Retina (tissue), 1 donor: ENCODE data around the gene ZC3H7B.

Source experiments
- DNase-seq: peaks from one replicate; pipeline ENCODE4 v3.0.0-alpha.2; 2016

The ZC3H7B gene

DNA sequence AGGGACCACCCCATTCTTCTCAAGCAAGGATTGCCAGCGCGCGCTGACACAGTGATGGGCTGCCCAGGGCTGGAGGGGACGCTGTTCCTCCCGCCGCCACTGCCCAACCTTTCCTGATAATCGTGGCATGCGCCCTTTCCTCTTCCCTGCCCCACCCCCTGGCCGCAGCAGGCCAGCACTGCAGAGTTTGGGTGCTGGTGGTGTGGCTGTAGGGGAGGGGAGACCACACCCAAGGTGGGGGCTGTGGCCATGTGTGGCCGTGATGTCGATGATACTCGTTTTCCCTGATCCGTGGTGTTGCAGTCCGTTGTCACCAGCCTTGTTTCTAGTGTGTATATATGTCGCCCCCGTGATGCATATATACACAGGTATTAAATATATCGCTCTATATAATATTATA is 57.6 kb downstream of the ZC3H7B start:
- DNase-seq, result no peak

DNA sequence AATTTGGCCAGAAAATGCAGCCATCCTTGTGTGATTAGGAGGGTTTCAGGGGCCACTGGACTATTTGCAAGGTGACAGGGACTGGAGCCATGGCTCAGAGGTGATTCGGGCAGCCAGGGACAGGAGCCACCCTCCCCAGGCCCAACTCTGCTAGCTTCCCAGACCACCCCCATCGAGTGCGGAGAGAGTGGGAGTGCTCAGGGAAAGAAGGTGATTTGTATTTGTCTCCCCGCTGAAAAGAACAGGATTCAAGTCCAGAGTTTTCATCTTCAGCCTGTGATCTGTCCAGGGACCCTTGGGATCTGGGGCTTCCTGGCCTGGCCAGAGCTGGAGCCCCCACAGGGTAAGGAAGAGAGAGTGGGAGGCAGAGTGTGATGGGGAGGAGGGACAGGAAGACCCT is 58.1 kb downstream of the ZC3H7B start:
- peak; percentile 28 for DNase-seq

DNA sequence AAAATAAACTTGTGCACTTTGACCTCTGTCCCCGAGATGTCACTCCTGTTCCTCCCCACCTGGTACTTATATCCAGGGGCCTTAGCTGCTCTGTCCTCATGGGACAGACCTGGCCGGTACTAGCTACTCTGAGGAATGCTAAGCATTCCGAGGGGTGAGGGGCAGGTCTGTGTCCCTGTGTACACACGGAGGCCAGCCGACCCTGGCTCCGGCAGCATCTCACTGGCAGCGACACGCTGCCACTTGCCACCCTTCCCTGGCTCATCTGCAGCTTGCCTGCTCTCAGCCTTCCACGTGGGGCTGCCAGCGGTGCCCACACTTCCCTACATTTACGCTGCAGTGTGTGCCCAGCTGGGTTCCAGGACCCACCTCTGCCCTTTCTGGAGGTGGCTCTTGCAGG is 58.8 kb downstream of the ZC3H7B start:
- DNase-seq, result peak; percentile 45

DNA sequence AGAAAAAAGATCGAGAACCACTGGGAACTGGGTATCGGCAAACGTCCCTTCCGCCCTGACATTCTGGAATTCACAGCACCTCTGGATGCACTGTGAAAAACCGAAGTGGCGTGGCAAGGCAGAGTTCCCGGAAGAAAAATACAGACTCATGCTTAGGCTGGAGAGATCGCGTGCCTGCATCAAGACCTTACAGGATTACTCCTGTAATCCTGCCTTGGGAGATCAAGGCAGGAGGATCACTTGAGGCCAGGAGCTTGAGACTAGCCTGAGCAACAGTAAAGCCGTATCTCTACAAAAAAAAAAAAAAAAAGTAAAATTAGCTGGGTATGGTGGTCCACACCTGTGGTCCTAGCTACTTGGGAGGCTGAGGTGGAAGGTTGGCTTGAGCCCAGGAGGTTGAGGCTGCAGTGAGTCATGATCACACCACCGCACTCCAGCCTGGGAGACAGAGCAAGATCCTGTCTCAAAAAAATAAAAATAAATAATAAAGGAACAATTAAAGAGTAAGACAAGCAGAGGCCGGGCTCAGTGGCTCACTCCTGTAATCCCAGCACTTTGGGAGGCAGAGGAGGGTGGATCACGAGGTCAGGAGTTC is 60.5 kb downstream of the ZC3H7B start:
- no peak for DNase-seq

DNA sequence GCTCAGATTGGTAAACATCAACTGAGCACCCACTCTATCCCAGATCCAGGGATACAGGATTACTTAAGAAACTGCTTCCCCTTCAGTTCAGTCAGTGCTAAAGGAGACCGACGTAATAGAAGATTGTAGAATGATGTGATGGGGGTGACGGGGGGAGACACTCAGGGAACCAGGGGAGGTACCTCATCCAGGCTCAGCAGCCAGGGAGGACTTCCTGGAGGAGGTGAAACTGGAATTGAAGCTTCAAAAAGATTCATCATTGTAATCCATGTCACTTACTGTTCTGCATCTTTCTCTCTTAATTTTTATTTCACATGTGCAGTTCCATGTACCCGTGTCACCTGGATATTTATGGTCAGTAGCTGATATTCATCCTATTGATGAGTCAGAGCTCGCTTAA is 61.3 kb downstream of the ZC3H7B start:
- DNase-seq, result no peak

DNA sequence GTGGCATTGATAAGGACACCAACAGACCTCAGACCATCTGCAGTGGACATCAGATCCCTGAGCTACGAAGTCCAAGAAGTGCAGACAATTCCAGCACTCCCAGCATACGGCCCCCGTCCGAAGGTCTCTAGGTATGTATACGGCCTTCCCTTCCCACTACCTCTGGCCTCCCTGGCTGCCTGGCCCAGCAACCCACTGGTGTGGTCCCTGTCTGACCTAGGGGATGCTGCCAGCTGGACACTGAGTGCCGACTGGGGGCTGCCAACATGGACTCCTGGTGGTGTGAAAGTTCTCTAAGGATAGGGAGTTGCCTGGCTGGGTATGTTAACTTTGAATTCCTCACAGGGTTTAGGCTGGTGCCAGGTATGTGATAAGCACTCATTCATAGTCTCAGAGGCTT is 62.9 kb downstream of the ZC3H7B start:
- DNase-seq, result no peak

DNA sequence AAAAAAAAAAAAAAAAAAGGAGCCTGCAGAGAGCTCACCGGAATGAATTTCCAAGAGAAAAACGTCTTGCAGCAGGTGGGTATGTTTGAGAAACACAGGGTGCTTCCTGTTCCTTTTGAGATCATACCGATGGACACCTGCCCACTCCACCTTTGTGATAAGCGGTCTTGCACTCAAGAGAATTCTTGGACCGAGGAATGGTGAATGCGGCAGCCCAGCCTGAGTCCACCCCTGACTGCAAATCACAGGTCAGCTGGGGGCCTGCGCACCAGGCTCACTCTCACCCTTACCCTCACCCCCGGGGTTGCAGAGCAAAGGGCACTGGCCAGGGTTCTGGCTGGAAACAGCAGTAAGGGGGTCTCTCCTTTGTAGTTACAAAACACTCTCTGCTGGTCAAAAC is 63.6 kb downstream of the ZC3H7B start:
- DNase-seq, result no peak

DNA sequence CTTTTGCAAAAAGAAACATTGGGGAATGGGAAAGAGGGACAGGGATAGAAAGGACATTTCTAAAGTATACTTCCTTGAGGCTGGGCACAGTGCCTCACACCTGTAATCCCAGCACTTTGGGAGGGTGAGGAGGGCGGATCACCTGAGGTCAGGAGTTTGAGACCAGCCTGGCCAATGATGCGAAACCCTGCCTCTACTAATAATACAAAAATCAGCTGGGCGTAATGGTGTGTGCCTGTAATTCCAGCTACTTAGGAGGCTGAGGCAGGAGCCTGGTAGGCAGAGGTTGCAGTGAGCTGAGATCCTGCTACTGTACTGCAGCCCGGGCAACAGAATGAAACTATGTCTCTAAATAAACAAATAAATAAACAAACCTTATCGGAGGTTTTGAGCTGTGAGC is 64.1 kb downstream of the ZC3H7B start:
- DNase-seq, result no peak

DNA sequence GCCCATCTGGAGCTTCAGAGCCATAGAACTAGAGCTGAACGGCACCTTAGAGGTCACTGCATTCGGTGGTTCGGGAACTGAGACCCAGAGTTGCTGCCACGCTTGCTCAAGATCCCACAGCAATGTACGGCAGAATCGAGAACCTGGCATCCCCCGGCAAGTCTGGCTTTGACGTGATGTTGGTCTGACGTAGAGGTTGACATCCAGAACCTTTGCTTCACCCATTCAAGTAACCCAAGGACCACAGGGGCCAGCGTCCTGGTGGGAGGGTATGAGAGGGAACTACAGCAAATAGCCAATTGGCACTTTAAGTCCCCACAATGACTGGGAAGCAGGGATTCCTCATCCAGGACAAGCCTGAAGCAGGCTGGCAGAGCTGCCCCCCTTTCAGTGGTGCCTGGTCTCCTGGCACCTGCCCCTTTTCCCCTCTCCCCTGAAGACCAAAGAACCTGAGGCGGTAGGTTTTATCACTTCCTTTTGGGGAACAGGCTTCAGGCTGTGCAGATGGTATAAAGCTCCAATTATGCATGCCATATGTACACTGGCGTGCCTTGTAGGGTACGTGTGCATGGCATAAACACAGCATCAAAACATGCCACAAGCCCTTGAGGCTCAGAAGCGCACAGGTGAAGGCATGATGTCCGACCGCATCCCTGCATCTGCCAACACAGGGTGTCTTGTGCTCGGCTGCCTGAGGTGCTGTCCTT is 65.2 kb downstream of the ZC3H7B start:
- no peak for DNase-seq

DNA sequence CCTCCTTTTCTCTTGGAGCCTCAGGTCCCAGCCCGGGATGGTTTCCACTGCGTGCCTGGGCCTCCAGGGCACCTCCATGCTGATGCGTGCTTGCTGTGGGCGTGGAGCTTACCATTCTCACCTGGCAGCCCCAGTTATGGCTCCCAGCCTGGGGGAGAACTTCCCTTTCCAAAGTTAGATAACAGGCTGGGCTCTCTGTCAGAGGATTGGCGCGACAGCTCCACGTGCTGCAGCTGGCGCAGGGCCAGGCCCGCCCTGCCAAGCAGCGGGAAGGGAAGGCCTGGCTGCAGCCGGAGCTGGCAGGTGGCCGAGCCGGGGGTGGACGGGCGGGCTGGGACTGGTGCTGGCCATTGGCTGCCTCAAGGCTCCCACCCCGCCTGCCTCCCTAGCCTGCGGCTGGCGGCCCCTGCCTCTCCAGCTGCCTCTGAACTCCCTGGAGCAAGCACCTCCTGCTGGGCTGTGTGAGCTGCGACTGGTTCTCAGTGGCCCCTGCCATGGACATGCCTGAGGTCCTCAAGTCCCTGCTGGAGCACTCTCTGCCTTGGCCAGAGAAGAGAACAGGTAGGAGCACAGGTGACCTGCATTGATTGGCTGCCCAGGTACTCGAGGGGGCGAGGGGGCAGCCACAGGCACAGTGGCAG is 65.8 kb downstream of the ZC3H7B start:
- peak; percentile 90 for DNase-seq

DNA sequence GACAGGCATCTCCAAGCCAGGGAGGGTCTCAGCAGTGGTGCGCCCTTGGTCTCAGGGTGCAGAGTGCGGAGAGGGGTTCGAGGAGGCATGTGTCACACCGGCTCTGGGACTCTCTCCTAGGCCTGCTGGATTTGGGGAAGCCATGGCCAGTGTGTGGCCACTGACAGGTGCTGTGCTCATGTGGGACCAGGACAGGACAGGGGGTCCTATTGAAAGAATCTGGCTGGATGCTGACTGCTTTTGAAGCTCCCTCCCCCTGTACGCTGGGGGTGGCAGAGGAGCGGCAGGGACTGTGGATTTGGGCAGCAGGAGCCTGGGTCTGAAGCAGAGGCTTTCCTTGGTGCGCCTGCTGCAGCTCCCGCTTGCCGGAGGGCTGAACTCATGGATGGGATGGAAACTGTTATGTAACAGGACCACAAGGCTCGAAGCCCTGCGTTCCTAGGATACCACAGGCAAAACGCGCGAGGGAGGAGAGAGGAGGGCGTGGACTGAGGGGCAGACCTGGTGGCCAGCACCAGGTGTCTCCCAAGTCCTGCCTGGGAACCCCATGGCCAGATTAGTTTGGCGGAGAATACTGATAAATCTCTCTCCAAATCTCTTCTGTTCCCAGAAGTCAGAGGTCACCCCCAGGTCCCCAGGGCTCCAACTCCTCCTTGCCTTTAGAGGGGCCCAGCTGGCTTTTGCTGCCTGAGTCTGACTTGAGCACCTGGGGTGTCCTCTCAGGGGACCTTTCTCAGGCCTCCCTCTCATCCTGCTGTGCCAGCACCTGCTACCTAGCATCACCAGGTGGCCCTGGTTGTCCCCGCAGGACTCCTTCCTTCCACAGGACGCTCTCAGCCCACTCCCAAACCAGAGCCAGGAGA is 66.6 kb downstream of the ZC3H7B start:
- DNase-seq, result no peak

DNA sequence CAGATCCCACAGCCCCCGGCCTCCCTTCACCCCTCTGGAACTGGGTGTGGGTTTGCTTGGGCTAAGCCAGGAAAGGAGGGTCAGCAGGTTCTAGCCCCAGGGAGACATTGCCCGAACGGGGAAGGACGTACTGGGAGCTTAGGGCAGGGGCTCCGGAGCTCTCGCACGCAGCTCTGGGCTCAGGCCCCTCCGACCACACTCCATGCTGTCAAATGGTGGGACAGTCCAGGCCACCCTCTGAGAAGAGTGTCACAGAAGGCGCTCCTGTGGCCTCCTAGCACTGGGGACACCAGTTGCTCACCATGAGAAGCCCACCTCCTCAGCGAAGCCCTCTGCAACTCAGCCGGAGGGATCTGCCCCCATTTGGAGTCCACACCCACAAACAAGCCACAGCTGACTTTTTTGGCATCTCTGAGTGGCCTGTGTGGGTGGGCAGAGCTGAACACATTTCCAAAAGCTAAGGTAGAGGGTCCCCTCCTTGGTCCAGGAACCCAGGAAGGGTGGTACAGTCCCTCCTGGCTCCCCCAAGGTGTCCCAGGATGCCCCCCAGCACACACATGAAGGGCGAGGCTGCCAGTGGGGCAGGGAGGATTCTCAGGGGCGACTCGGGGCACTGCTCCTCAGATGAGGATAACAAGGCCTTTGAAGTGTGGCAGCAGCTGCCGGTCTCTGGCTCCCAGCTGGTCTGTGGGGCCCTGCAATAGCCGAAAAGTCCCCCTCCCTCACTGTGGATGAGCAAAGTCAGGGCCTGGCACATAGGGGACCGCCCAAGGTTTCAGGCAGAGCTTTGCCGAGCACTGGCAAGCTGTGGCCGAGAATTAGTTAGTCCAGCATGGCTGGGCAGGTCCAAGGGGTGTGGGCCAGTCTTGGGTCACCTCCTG is 67.5 kb downstream of the ZC3H7B start:
- peak; percentile 60 for DNase-seq

DNA sequence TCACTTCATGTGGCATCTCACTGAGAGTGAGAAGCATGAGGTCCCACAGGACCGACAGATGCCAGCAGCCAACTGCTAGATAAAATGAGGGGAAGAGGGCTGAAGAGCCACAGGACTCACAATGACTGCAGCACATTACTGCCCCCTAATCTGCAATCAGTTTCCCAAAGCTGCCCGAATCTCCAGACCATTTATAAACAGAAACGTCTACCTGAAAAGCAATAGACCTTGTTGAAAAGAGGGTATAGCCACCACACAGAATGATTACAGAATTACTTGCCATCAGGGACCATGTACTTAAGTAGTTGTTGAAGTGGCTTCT is 68.1 kb downstream of the ZC3H7B start:
- DNase-seq, result no peak

DNA sequence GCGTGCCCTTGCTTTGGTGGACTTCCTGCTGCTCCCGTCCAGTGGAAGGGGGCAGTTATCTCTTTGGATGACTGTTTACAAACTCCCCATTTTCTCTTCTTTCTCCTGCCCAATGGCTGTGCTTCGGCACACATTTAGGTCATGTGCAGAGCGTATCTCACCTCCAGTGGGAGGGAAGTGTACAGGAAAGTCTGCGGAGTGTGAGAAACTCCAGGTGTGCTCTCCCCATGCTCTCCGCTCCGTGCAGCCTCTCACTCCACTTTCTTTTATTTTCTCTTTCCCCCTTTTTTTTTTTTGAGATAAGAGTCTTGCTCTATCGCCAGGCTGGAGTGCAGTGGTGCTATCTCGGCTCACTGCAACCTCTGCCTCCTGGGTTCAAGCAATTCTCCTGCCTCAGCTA is 68.5 kb downstream of the ZC3H7B start:
- no peak for DNase-seq

DNA sequence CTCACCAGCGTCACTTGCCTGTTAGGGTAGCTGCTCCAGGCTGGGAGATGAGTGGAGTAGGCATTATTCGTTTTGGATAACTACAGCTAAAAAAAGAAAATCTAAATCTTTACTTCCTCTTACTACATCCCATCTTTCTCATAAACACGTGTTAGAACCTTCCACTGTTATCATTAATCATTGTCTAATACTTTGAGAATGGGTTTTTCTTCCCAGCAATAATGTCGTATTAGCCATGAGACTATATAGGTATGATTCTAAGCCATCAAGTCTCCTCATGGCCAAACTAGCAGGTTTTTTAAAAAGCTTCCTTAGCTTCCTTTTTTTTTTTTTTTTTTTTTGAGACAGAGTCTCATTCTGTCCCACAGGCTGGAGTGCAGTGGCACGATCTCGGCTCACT is 76.5 kb downstream of the ZC3H7B start:
- no peak for DNase-seq

DNA sequence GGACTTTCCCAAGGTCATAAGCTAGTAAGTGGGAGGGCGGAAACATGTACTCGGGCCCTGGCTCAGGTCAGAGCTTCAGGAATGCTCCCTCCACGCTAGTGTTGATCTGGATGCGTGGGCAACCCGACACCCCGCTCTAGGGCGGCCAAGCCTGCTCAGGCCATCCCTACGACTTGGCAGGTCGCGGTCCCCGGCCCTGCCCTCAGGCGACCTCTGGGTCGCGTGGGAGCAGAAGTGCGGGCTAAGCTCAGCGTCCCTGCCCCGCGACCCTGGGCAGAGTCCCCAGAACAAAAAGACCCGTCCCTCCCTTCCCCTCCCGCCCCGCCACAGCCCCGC is 79.6 kb downstream of the ZC3H7B start:
- peak; percentile 80 for DNase-seq

DNA sequence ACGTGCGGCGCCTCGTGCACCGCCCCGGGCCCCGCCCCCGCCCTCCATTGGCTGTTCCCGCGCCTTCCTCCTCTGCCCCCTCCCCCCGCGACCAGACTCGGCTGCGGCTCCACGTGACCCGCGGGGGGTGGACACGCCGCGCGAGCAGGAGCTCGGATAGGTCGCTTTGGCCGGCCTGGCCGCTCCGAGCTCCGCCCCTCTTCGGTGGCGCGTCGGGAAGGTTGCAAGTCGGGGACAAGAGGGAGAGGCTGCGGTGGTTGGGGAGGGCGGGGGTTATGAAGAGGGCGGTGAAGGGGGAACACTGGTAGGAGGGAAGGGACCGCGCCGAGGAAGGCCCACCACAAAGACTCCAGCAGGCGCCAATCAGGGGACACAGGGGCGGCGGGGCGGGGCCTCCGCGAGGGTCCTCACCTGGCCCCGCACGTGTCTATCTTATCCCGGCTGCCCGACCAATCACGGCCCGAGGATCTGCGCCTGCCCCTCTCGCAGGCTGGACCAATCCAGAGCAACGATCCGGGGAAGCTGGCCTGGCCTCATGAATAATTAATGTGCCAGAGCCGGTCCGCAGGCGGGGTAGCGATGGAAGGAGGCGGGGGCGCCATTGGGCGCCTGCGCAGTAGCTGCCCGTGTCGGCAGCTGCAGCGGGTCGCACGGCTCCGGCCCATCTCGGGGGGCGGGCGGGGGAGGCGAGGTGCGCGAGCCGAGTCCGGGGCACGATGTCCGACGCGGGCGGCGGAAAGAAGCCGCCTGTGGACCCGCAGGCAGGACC is 80.2 kb downstream of the ZC3H7B start, which contains the start of gene TEF:
TEF (plus strand) TSS at position 614 of the 769 bp plus-strand sequence; CDS start at position 717, 103 bp downstream.
- peak; percentile 97 for DNase-seq

DNA sequence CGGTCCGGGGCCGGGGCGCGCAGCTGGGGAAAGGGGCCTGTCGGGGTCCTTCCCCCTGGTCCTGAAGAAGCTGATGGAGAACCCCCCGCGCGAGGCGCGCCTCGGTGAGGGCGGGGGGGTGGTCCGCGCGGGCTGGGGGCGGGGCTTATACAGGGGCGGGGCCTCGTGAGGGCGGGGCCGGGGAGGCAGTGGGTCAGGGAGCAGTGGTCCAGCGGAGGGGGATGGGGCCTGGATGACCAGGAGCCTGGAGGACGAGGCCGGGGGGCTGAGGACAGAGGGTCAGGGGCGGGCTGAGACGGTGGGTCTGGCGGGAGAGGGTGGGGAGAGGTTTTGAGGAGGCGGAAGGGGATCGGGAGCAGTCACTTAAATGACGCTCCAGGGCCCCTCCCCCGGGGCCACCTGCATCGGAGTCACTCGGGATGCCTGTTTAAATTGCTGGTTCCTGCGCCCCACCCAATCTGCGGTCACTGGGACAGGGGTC is 80.8 kb downstream of the ZC3H7B start:
- peak; percentile 53 for DNase-seq

DNA sequence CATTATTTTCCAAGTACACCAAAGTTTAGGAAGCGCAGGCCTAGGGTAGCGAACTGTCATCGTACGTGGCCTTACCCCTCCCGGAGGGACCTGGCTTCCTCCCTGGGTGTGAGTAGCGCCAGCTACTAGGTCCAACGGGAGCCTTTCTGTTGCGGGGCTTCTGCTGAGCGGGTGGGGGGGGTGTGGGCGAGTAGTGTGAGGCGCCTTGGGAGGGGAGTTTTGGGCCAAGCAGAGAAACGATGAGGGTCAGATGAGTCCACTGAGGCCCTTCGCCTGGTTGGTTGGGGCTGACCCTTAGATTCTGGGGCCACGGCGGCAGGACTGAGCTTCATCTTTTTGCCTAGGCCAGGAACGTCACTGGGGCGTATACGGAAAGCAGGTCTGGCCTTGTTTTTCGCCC is 81.3 kb downstream of the ZC3H7B start:
- DNase-seq, result no peak

DNA sequence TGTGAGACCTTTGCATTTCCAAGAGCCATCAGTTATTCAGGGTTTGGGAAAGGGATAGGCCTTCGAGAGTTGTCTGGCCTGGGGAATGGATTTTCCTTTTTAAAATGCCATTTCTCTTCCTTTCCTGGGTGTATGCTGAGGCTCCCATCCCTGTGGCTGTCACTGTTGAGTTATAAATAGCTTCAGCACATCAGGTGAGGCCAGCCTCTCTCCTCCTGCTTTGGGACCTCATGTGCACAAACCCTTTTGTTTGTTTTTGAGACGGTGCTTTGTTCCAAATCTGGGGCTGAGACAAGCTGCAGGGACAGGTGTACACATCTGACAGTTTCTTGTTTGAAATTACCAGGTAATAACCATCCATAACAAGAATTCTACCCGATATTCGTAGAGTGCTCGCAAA is 81.8 kb downstream of the ZC3H7B start:
- no peak for DNase-seq

DNA sequence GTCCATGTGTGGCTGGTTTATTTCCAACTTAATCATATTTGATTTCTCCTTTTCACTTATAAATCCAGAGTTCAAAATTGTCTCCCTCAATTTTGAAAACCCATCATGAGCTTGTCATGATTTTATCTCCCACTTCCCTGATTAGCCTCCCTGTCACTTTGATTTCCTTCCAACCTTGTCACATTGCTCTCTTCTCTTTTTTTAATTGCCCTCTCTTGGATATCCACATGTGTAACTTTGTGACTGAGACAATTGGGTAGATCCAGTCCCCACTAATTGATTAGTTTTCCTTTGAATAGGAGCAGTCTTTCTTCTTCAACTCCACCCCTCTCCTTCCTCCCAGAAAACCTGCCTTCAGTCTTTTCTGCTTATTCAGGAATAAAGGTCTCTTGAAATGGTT is 82.8 kb downstream of the ZC3H7B start:
- no peak for DNase-seq

DNA sequence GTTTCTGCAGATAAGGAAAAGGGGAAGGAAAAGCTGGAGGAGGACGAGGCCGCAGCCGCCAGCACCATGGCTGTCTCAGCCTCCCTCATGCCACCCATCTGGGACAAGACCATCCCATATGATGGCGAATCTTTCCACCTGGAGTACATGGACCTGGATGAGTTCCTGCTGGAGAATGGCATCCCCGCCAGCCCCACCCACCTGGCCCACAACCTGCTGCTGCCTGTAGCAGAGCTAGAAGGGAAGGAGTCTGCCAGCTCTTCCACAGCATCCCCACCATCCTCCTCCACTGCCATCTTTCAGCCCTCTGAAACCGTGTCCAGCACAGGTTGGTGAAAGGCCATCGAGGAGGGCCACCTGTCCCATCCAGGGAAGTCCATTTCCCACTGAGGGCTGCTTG is 86.0 kb downstream of the ZC3H7B start:
- DNase-seq, result no peak
